GM12873 (cell line): ENCODE data around the gene CYTH4.
A peak's percentile ranks its signal among the peaks of the same experiment; 100 is the strongest.

Experiments used
- TF ChIP-seq, protein P1 (sequence below): IDR thresholded peaks from 2 replicates; pipeline ENCODE4 v1.5.1; 2012; ENCODE audit warnings: low read depth, mild to moderate bottlenecking, moderate library complexity, low read length, control low read depth; ENCODE audit not compliant: insufficient read depth; ENCODE audit errors: missing control alignments

Gene CYTH4

DNA sequence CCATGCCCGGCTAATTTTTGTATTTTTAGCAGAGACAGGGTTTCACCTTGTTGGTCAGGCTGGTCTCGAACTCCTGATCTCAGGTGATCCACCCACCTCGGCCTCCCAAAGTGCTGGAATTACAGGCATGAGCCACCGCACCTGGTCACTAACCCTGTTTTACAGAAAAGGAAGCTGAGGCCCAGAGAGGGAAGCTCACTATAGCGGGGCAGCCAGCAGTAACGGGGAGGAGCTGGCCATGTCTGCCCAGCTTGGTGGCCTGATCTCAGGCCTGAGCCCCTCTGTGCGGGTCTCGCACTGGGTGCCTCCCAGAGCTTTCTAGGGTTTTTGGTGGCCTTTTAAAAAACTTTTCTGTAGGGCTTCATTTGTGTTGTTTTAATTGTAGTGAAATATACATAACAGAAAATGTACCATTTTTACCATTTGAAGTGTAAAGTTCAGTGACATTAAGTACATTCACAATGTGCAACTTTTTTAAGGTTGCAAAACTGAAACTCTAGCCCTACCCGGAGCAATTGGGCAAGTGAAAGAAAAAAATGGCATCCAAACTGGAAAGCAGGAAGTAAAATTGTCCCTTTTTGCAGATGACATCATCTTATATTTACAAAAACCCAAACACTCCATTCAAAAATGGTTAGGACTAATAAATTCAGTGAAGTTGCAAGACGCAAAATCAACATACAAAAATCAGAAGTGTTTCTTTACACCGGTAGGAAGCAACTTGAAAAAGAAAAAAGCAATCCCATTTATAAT lies 14.5 kb upstream of the CYTH4 start:
- TF ChIP-seq, protein P1, sequence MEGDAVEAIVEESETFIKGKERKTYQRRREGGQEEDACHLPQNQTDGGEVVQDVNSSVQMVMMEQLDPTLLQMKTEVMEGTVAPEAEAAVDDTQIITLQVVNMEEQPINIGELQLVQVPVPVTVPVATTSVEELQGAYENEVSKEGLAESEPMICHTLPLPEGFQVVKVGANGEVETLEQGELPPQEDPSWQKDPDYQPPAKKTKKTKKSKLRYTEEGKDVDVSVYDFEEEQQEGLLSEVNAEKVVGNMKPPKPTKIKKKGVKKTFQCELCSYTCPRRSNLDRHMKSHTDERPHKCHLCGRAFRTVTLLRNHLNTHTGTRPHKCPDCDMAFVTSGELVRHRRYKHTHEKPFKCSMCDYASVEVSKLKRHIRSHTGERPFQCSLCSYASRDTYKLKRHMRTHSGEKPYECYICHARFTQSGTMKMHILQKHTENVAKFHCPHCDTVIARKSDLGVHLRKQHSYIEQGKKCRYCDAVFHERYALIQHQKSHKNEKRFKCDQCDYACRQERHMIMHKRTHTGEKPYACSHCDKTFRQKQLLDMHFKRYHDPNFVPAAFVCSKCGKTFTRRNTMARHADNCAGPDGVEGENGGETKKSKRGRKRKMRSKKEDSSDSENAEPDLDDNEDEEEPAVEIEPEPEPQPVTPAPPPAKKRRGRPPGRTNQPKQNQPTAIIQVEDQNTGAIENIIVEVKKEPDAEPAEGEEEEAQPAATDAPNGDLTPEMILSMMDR: no peak

DNA sequence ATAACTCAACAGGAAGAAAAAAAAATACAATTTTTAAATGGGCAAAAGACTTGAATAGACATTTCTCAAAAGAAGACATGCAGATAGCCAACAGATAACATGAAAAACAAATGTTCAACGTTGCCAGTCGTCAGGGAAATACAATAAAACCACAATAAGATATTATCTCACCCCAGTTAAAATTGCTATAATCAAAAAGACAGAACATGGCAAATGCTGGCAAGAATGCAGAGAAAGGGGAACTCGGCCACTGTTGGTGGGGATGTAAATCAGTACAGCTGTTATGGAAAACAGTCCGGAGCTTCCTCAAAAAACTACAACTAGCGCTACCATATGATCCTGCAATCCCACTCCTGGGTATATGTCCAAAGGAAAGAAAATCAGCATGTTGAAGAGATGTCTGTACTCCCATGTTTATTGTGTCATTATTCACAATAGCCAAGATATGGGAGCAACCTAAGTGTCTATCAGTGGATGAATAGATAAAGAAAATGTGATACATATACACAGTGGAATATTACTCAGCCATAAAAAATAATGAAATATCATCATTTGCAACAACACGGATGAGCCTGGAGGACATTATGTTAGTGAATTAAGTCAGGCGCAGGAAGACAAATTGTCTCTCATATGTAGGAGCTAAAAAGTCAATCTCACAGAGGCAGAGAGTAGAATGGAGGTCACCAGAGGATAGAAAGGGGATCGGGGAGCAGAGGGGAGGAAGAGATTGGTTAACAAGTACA lies 12.2 kb upstream of the CYTH4 start:
- TF ChIP-seq, protein P1: no peak

DNA sequence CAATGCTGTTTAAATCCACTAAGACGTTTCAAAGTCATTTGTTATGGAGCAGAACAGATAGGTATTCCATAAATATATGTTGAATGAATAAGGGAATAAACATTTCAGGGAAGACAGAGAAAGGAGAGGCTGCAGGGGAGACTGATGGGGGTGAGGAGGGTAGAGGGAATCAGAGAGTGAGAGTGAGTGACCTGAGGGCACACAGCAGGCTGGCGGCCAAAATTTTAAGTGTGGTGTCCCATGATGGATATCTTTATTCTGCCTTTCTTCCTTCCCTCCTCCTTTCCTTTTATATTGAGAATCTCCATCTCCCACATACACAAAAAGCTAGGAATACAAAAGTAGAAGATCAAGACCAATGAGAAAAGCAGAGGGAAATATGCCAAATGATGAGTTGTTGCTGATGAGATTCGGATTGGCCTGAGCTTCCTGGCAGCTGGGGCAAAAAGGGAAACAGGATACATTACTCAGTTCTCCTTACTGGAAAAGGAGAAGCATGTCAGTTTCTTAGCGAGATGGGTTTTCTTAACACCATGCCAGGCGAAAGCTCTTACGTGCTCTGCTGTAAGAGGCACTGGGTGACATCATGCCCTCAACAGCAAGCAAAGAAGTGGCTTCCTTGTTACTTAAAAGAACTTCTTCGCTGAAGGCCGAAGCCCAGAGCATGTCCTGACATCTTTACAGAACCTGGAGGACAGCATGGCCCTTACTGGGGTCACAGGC lies 11.2 kb upstream of the CYTH4 start:
- TF ChIP-seq, protein P1: no peak

DNA sequence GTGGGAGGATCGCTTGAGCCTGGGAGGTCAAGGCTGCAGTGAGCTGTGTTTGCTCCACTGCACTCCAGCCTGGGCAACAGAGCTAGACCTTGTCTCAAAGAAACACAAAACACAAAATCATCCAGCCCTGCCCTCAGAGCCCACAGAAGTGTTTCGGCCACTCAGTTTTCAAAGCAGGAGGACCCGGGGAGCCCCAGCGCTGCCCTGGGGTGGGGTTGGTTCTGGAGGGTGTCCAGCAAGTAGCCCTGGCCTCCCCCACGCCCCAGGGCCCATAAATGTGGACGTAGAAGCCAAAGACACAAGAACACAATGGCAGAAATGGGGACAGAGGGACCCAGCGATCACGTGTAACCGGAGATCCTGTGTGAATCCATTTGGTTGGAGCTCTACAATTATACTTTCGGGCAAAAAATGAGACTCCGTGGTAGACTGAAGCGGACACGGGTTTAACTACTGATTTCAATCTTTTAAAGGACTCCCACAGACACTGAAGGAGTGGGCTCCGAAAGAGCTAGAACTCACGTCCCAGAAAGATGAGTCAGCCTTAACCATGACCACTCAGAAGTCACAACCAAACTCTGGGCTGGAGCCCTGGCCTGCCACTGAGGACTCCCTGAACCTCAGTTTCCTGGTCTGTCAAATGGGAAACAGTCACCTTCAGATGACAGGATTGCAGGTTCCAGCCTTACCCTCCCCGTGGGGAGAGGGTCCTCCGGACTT lies 9.0 kb upstream of the CYTH4 start:
- TF ChIP-seq, protein P1: no peak

DNA sequence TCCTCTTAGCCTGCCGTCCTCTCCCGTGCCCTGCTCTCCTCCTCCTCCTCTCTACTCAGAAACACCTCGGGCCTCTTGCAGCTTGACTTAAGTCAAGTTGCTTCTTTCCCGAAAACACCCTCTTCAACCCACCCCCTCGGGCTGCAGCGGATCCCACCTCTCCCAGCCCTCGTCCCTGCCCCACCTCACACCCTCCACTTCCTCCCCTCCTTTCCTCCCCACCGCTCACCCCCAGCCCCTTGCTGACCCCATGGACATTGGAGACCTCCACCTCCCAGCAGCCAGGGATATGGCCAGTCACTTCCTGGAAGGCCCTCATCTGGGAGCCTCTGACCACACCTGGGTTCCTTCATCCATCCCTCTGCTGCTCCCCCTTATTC lies 8.5 kb upstream of the CYTH4 start:
- TF ChIP-seq, protein P1: no peak

DNA sequence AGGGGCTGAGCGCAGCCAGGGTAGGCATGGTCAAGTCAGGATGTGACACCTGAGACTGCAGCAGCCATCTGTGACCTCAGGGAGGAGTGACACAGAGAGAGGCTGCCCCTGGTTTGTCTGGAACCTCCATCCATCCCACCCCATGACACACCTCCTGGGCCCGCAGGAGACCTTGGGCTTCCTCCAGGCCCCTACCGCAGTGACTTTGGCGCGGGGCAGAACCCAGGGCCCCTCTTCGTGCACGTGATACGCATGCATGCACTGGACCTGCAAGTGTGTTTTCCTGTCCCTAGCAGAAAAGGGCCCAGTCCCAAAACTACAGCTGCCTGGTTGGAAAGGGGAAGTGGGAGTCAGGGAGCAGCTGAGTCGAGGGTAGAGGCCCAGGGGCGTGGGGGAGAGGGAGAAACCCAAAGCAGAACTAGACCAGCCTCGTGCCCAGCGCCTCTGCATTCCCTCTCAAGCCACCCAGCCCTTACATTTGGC lies 7.9 kb upstream of the CYTH4 start:
- TF ChIP-seq, protein P1: peak; percentile 27

DNA sequence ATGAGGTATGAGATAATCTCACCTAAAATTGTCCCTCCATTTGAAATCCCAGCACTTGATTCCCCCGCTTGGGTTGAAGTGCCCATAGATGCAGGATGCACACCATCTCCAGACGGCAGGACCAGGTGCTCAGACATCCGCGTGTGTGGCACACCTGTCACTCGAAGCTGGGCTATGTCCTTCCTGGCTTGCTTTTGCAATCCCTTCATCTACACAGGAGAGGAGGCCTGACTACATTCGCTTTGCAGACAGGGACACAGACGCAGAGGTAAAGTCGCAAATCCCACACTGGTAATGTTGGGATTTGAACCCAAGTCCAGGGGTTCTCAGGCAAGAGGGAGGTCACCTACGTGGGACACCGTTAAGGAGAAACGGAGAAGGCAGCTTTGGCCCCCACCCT lies 7.2 kb upstream of the CYTH4 start:
- TF ChIP-seq, protein P1: no peak
